OCI-LY1 (cell line): Measurements from ENCODE around the gene GPM6B.

Source experiments
- H2AFZ ChIP-seq: fragments of 200-600 bp; sonication (generic), shearing (Covaris generic); 2 replicates; pipeline ENCODE4 v1.6.0; 2014; ENCODE audit warnings: antibody characterized with exemption, mild to moderate bottlenecking, low read length
- H3F3A ChIP-seq: fragments of 200-600 bp; sonication (generic), shearing (Covaris generic); 2 replicates; pipeline ENCODE4 v1.6.0; 2014; ENCODE audit warnings: mild to moderate bottlenecking, antibody characterized with exemption, low read length, moderate library complexity; ENCODE audit not compliant: insufficient read depth
- H3K27ac ChIP-seq: fragments of 200-600 bp; sonication (generic); 2 replicates; pipeline ENCODE4 v1.5.1; 2014; ENCODE audit warnings: low read length, mixed run types, mild to moderate bottlenecking, low read depth; ENCODE audit not compliant: poor library complexity, severe bottlenecking
- H3K27me3 ChIP-seq: fragments of 200-600 bp; sonication (generic); 2 replicates; pipeline ENCODE4 v1.6.0; 2014; ENCODE audit warnings: antibody characterized with exemption, mild to moderate bottlenecking, low read length, moderate library complexity; ENCODE audit not compliant: insufficient read depth
- H3K36me3 ChIP-seq: fragments of 200-600 bp; sonication (generic); 2 replicates; pipeline ENCODE4 v1.6.1; 2014; ENCODE audit warnings: mild to moderate bottlenecking, antibody characterized with exemption, low read length, moderate library complexity, mixed read lengths; ENCODE audit not compliant: insufficient read depth
- H3K4me1 ChIP-seq: fragments of 200-600 bp; sonication (generic); 2 replicates; pipeline ENCODE4 v1.5.1; 2014; ENCODE audit warnings: mild to moderate bottlenecking, low read length, moderate library complexity; ENCODE audit not compliant: insufficient read depth, severe bottlenecking
- H3K4me2 ChIP-seq: fragments of 200-600 bp; sonication (generic), shearing (Covaris generic); 2 replicates; pipeline ENCODE4 v1.6.1; 2014; ENCODE audit warnings: low read length
- H3K4me3 ChIP-seq: fragments of 200-600 bp; sonication (generic); 2 replicates; pipeline ENCODE4 v1.5.1; 2014; ENCODE audit warnings: low read length, low read depth, mild to moderate bottlenecking, mixed read lengths; ENCODE audit not compliant: poor library complexity, severe bottlenecking
- H3K79me2 ChIP-seq: fragments of 200-600 bp; shearing (Covaris generic); 2 replicates; pipeline ENCODE4 v1.6.1; 2016; ENCODE audit warnings: mixed run types, low read length, mixed read lengths; ENCODE audit not compliant: insufficient read depth
- H3K9ac ChIP-seq: fragments of 200-600 bp; sonication (generic), shearing (Covaris generic); 2 replicates; pipeline ENCODE4 v1.6.1; 2014; ENCODE audit warnings: mild to moderate bottlenecking, low read length, mixed read lengths
- H3K9me2 ChIP-seq: fragments of 200-600 bp; sonication (generic), shearing (Covaris generic); 2 replicates; pipeline ENCODE4 v1.6.1; 2014; ENCODE audit warnings: low read depth, mild to moderate bottlenecking, low read length, mixed read lengths
- H3K9me3 ChIP-seq: fragments of 200-600 bp; shearing (Covaris generic); 2 replicates; pipeline ENCODE4 v1.6.1; 2014; ENCODE audit warnings: low read length, mixed read lengths
- H4K20me1 ChIP-seq: fragments of 200-600 bp; sonication (generic), shearing (Covaris generic); 2 replicates; pipeline ENCODE4 v1.6.0; 2016; ENCODE audit warnings: mild to moderate bottlenecking, low read length; ENCODE audit not compliant: insufficient read depth
- EZH2 ChIP-seq: fragments of 200-600 bp; sonication (generic), shearing (Covaris generic); IDR thresholded peaks from 2 replicates; pipeline ENCODE4 v1.8.0; 2017; ENCODE audit warnings: borderline replicate concordance, mixed run types, mild to moderate bottlenecking, antibody characterized with exemption, low read length, moderate library complexity, mixed read lengths
- TF ChIP-seq, protein P1 (sequence below): fragments of 200-600 bp; sonication (generic), shearing (Covaris generic); IDR thresholded peaks from 2 replicates; pipeline ENCODE4 v1.5.1; 2017; ENCODE audit warnings: mild to moderate bottlenecking, antibody characterized with exemption, low read length, moderate library complexity, mixed read lengths

The GPM6B gene

DNA sequence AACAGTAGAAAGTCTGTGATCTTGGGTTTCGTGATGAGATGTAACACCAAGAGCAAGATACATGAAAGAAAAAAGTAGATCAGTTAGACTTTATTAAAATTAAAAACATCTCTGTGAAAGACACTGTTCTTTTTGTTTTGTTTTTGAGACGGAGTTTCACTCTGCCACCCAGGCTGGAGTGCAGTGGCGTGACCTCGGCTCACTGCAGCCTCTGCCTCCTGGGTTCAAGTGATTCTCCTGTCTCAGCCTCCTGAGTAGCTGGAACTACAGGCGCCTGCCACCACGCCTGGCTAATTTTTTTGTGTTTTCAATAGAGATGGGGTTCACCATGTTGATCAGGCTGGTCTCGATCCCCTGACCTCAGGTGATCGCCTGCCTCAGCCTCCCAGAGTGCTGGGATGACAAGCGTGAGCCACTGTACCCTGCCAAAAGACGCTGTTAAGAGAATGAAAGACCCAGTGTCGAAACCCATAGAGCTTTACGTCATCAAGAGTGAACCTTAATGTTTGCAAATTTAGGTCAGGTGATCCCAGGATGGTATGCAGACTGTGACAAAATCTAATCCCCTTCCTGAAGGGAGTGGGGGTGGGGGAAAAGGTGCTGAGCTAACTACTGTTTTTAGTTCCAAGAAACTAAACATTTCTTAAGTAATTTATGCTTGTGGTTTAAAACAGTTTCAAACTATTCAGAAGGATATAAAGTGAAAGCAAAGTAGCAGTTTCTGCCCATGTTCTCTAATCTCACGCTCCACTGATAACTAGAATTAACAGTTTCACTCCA lies 74.3 kb downstream of the GPM6B start:
- peak overlapping the region; percentile 16 for H3K4me3 ChIP-seq
- H3K79me2 ChIP-seq: no peaks in the 10 kb centered on the region

GRCh38 chrX:13741695-13742094 lies 75.2 kb downstream of the GPM6B start:
- H3K4me3 ChIP-seq: peak overlapping the region; percentile 25
- H4K20me1 ChIP-seq: no peaks in the 10 kb centered on the region
- H3K4me2 ChIP-seq: peak overlapping the region; percentile 58
- H3K9ac ChIP-seq: peak overlapping the region; percentile 31; the same call in 1 of the 2 replicates
- TF ChIP-seq EZH2: no peak
- TF ChIP-seq, protein P1, sequence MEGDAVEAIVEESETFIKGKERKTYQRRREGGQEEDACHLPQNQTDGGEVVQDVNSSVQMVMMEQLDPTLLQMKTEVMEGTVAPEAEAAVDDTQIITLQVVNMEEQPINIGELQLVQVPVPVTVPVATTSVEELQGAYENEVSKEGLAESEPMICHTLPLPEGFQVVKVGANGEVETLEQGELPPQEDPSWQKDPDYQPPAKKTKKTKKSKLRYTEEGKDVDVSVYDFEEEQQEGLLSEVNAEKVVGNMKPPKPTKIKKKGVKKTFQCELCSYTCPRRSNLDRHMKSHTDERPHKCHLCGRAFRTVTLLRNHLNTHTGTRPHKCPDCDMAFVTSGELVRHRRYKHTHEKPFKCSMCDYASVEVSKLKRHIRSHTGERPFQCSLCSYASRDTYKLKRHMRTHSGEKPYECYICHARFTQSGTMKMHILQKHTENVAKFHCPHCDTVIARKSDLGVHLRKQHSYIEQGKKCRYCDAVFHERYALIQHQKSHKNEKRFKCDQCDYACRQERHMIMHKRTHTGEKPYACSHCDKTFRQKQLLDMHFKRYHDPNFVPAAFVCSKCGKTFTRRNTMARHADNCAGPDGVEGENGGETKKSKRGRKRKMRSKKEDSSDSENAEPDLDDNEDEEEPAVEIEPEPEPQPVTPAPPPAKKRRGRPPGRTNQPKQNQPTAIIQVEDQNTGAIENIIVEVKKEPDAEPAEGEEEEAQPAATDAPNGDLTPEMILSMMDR: no peak
- no peak overlapping the region for H2AFZ ChIP-seq
- no peaks in the 10 kb centered on the region for H3K9me2 ChIP-seq
- no peaks in the 10 kb centered on the region for H3F3A ChIP-seq
- H3K79me2 ChIP-seq: 0 out of 2 replicates have a peak, but pooled peaks cover 2% of the 10 kb centered on the region
- no peaks in the 10 kb centered on the region for H3K9me3 ChIP-seq
- peaks cover 34% of the 10 kb centered on the region for H3K4me1 ChIP-seq
- H3K27me3 ChIP-seq: no peaks in the 10 kb centered on the region
- peak overlapping the region; percentile 81 for H3K27ac ChIP-seq
- peaks cover 55% of the 10 kb centered on the region for H3K36me3 ChIP-seq

More for the DNA sequence above, 74.3 kb downstream of the GPM6B start:
- H3K27ac ChIP-seq: peak overlapping the region; percentile 81
- H3K9ac ChIP-seq: peak overlapping the region; percentile 29; the same call in 1 of the 2 replicates
- peaks cover 59% of the 10 kb centered on the region for H3K36me3 ChIP-seq
- peaks cover 25% of the 10 kb centered on the region for H3K4me1 ChIP-seq
- peak overlapping the region; percentile 58 for H3K4me2 ChIP-seq
- no peaks in the 10 kb centered on the region for H3K27me3 ChIP-seq
- no peaks in the 10 kb centered on the region for H4K20me1 ChIP-seq
- no peaks in the 10 kb centered on the region for H3F3A ChIP-seq
- H3K9me2 ChIP-seq: no peaks in the 10 kb centered on the region
- no peak overlapping the region for H2AFZ ChIP-seq
- TF ChIP-seq, protein P1: no peak
- TF ChIP-seq EZH2: no peak
- no peaks in the 10 kb centered on the region for H3K9me3 ChIP-seq

GRCh38 chrX:13734278-13735172 lies 82.4 kb downstream of the GPM6B start, which contains the start of the genes OFD1 and TRAPPC2:
Gene OFD1, plus strand, starts transcription at chrX:13734748. Its CDS starts 324 bp downstream, at chrX:13735072.
Gene TRAPPC2, minus strand, starts transcription at chrX:13734620. Its CDS starts 14,657 bp downstream, at chrX:13719963.
- H4K20me1 ChIP-seq: no peaks in the 10 kb centered on the region
- peak within 1 kb of the TSS; percentile 77 for H3K4me3 ChIP-seq
- no peaks in the 10 kb centered on the region for H3K9me2 ChIP-seq
- peaks cover 37% of the 10 kb centered on the region for H3K36me3 ChIP-seq
- peak within 1 kb of the TSS; percentile 93 for H3K4me2 ChIP-seq
- no peaks in the 10 kb centered on the region for H3K27me3 ChIP-seq
- no peak within 1 kb of the TSS for H2AFZ ChIP-seq
- no peaks in the 10 kb centered on the region for H3F3A ChIP-seq
- no peaks in the 10 kb centered on the region for H3K9me3 ChIP-seq
- TF ChIP-seq, protein P1: no peak
- no peak for TF ChIP-seq EZH2
- peaks cover 44% of the 10 kb centered on the region for H3K79me2 ChIP-seq
- peak within 1 kb of the TSS; percentile 97 for H3K9ac ChIP-seq
- H3K27ac ChIP-seq: peak within 1 kb of the TSS; percentile 98
- peaks cover 41% of the 10 kb centered on the region for H3K4me1 ChIP-seq
